GM18505 (cell line): ENCODE data around the gene VWA3B.

Experiments used
- ATAC-seq: cut with Tn5 transposase; IDR thresholded peaks from one replicate; pipeline ENCODE4 v1.9.1; 2021; ENCODE audit not compliant: unreplicated experiment
- POLR2A ChIP-seq: IDR thresholded peaks from 4 replicates; pipeline ENCODE4 v1.6.1; 2011; ENCODE audit warnings: borderline replicate concordance; ENCODE audit not compliant: insufficient read depth, insufficient read length; ENCODE audit errors: extremely low read depth

VWA3B gene

DNA sequence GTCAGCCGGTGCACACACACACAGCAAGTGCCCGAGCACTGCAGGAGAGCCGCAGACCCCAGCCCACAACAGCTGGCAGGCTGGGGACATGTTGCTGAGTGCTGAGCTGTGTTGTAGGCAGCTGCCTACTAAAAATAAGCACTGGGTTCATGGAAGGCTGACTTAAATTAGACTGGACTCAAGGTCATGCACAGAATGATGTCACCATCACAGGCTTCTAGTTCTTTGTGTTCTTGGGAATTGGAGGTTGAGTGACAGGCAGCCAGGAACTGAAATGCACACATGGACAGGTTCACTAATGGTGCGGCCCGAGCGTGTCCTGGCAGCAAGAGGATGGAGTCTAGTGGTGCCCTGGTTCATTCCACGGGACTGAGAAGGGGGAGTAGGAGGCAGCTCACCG is 71.3 kb downstream of the VWA3B start:
- no peak for ATAC-seq
- no peak for TF ChIP-seq POLR2A

DNA sequence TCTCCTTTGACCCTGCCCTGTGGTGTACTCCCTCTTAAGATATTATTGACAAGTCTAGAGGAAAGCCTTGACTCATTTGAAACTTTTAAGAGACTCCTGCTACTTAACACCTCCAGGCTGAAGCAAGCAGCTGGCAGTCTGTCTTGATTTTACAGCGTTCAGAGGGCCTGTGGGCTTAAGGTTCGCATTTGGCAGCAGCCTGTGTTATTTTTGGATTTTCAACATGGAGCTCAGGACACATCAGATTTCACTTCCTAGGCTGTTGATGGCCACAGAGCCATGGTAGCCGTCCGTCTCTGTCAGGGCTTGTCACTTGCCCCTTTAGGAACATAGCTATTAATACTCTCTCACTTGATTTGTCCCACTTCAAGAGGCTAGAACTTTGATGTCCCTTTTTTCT is 73.6 kb downstream of the VWA3B start:
- TF ChIP-seq POLR2A, result no peak
- ATAC-seq, result no peak

DNA sequence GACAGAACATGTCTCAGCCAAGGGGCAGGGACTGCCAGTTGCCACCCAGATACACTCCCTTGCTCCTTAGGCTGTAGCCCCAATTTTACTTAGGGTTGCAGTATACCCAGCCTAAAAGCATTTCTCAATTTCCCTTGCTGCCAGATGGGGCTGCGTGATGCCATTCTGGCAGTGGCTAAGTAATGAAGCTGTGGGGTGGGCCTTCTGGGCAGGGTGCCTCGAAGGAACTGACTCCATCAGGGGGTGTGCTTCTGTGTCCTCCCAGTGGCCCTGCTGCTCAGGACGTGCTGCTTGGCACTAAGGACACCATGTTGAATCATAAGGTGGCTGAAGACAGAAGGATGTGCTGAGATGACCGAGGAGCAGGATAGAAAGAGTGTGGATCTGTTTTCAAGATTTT is 74.2 kb downstream of the VWA3B start:
- no peak for ATAC-seq

DNA sequence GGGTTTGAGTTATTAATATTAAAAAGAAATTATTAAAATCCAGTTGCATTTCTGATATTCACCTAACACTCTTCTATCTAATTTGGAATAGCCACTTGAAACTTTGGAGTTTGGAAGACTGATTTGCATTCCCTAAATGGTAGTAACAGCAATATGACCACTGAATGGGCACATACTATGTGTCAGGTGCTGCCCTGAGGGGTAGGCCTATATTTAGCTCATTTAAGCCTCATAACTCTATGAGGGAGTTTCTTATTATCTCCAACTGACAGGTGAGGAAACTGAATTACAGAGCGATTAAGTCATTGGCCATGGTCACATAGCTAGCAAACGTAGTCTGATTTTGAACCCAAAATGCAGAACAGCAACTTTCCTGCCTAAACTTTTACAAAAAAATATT is 77.3 kb downstream of the VWA3B start:
- no peak for ATAC-seq
- no peak for TF ChIP-seq POLR2A

More for the DNA sequence above, 74.2 kb downstream of the VWA3B start:
- no peak for TF ChIP-seq POLR2A

DNA sequence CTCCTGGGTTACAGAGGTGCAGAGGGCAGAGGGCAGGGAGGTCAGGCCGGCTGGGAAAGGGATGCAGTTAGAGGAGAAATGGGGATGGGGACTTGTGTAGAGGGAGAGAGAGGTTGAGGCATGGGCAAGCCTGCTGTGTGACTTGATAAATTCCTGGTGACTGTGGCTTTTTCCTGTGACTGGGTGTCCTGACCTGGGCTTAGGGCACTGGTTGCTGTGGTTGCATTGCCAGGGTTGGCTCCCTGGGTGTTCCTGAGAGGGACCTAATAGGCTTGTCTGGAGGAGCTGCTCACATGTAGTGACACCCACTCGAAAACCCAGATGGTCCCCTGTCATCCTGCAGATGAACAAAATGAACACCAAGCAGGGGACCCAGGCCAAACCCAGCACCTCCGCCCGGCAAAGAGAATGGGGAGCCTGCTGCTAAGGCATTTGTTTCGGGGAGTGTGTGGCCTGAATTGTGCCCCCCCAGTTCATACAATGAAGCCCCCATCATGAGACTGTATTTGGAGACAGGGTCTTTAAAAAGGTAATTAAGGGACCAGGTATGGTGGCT is 78.6 kb downstream of the VWA3B start:
- no peak for TF ChIP-seq POLR2A
- no peak for ATAC-seq

DNA sequence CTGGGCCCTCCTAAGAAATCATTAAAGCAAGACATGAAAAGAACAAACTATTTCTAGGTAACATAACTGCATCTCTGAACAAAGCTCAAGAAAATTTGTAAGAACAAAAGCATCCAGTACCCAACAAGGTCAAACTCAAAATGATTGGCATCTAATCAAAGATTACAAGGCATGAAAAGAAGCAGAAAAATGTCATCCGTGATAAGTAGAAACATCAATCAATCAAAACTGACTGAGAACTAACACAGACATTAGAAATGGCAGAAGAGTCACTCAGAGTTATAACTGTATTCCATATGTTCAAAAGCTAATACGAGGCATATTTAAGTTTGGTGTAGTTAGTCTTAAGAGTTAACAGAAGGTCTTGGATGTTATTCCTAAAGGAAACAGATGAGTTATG is 80.9 kb downstream of the VWA3B start:
- TF ChIP-seq POLR2A, result no peak
- ATAC-seq, result no peak

DNA sequence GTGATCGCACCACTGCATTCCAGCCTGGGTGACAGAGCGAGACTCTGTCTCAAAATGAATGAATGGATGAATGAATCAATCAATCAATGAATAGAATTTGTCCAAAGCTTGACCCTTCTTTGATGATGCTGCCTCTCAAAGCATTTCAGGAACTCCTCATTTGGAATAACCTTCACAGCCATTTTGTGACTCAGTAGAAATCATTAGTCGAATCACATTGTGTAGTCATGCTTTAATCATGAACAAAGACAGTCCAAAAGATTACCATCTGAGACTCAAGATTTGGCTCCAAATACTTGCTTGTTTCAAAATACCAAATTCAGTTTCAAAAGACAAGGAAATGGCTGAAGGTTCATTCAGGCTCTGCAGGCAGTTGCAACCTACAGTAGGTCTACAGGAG is 83.1 kb downstream of the VWA3B start:
- ATAC-seq, result no peak
- no peak for TF ChIP-seq POLR2A

DNA sequence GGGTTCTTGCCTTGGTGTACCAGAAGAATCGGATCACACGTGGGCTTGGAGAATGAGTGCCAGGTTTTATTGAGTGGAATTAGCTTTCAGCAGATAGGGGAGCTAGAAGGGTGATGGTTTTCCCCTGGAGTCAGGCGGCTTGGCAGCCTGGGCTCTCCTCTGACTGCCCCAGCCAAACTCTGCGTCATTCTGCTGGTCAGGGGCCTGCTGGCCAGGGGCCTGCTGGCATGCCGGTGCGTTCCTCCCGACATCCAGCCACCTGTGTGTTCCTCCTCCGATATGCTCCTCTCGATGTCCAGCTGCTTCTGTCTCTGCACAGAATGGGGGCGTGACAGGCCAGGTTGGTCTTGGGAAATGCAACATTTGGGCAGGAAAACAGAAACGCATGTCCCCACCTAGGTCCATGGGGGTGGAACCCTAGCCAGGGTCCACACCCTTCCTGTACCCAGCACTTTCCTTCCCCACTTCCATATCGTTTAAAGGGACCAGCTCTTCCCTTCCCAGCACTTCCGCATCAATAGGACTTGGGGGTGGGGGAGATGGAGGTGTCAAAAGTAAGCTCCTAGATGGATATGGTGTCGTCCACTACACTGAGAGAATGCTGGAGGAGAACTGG is 85.3 kb downstream of the VWA3B start:
- ATAC-seq, result no peak
- no peak for TF ChIP-seq POLR2A

DNA sequence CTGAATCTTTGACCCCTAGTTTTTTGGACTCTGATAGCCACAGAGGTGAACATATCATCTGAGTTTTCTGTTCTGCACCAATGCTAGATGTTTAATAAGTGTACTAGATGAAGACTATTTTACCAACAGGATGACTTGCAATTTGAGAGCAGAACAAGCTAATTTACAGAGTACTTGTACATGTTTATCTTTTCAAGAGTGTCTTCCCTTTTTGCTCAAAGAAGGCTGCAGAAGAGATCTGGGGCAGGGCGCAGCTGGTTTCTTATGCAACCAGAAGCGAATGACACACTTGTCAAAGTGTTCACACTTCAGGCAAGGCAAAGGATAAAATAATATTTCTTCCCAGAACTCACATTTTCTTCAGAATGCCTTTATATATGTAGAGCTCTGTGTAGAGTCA is 86.0 kb downstream of the VWA3B start:
- no peak for TF ChIP-seq POLR2A

DNA sequence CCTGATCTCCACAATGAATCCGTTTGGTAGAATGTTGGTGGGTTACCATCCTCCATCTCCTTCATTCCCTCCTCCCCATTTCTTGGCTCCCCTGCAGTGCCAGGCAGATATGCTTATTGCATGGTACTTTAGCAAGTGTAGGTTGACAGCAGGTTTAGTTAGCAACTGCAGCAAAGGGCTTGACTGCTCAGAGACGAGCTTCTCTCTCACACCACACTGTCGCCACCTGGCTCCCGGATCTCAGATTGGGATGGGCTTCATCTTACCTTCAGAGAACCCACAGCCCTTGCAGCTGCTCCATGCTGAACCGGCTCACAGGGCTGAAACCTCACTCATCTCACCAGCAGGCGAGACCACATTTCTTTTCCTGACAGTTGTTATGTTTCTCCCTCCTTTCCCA is 88.8 kb downstream of the VWA3B start:
- ATAC-seq, result no peak
- no peak for TF ChIP-seq POLR2A

More for the DNA sequence above, 86.0 kb downstream of the VWA3B start:
- ATAC-seq, result no peak

DNA sequence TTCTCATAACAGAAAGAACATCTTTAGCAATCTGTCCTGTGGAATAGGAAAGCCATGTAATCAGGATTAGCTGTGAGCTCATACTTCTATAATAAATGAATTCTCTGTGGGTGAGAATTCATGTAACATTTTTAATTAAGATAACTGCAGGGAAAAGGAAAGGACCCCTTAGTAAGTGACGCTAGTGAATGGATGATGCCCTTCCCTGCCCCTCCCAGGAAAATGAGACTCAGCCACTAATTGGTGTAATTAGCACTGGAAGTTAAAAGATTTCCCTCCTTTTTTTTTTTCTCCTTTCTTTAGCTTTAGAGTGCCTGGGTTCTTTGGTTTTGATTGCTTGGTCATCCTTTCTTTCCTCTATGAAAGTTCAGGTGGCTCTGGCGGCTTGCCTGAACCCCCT is 90.3 kb downstream of the VWA3B start:
- no peak for ATAC-seq
- no peak for TF ChIP-seq POLR2A

DNA sequence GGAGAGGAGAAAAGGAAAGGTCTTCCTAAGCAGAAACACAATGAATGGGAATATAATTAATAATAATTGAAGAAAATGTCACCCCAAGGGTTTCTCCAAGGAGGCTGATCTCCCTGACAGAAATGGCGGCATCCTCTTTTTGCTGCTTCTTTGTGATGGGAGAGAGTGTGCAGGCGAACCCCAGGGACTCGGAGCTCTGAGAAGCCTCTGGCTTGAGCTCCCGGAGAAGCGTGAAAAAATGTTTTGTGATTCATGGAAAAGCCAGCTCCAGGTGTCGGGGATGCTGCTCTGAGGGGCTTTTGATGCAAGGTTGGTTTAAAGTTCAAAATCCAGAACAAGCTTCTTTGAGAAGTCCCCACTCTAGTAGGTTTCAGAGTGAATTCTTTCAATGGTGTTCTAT is 91.0 kb downstream of the VWA3B start:
- no peak for TF ChIP-seq POLR2A
- no peak for ATAC-seq

DNA sequence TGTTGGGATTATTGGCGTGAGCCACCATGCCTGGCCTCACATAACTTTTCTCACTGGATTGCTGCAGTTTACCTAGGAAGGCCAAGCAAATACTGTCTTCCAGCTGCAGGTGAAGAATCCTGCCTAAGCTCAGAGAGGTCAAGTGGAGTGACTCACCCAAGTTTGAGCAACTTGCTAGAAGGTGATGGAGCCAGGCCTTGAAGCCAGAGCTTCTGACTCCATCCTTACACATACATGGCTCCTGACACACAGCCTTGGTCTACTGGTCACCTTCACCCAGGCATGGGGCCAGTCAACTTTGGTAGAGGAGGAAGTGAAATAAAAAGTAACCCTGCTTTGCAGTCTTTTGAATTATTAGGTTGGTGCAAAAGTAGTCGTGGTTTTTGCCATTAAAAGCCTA is 93.5 kb downstream of the VWA3B start:
- no peak for ATAC-seq
- no peak for TF ChIP-seq POLR2A

DNA sequence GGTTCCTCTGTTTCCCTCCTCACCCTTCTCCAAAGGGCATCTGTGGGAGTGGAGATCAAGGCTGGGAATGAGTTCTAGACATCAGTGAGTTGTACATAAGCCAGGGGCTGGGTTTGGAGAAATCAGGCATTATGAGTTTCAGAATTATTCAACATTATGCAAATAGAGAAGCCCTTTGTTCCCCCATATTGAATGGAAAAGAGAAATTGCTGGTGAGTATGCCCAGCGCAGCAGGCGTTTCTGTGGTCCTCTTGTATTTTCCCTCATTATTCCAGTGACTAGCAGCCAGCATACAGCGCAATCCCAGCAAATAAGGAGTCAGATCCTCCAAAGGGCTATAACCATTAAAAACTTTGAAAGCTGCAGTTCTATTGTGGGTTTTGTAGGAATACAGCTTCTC is 94.4 kb downstream of the VWA3B start:
- TF ChIP-seq POLR2A, result no peak
- ATAC-seq, result no peak

DNA sequence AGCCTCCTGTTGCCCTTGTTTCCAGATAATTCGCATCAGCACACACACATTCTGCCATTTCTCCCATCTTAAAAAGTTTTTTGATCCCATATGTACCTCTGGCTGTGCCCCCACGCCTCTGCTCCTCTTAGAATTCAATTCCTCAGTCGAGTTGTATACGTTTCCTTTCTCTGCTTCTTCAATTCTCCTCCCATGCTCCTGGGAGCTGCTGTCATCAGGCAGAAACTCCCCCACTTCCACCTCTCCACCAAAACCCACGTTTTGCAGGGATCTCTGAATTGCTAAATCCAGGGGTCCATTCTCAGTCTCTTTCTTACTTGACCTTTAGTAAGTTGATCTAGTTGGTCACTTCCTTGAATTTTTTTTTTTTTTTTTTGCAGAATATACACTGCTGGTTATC is 98.8 kb downstream of the VWA3B start:
- no peak for ATAC-seq
- no peak for TF ChIP-seq POLR2A

DNA sequence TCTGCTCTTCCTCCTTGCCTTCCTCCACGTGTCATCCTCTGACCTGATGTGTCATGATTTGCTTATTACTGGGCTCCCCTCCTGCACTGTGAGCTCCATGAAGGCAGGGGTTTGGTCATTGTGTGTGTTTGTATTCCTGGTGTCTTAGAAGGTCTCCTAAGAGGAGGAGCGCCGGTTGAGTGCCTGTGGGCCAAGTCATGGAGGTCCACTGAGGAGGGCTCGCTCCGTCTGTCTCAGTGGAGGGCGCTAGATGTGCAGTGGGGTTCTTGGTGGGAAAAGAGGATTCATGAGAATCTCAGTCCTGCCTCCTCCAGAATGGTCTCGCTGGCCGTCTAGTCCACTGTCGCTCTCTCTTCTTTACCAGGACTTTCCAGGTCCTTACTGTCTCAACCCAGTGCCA is 100.2 kb downstream of the VWA3B start:
- ATAC-seq, result no peak
- TF ChIP-seq POLR2A, result no peak
